Measurements from ENCODE around the gene GLB1L. TPM values are rescaled to one million over a fixed set of nuclear protein-coding genes. Genes with fewer than 3 reads are reported as not detected.

GLB1L gene
- total RNA-seq, 2 donors from 2014 or later, result 9.1 to 13.7 TPM

- Histone ChIP-seq H3K27me3 (replicated peaks; ENCODE audit: insufficient read depth) (no peaks in the 10 kb centered on the region), H3K4me1 (ENCODE audit: control insufficient read depth in 1 of 2, low read depth in 2 of 2) (peaks cover 5 to 24% of the 10 kb centered on the region in 2 donors), H3K27ac (no peak overlapping the region), H3K9me3 (no peaks in the 10 kb centered on the region), H3K36me3 (peaks cover 34% of the 10 kb centered on the region), H3K4me3 (no peak overlapping the region)
- no peak for TF ChIP-seq CTCF (IDR thresholded peaks at IDR 0.05)
- DNase-seq (ENCODE audit: low spot score) (no peak), ATAC-seq (ENCODE audit: insufficient number of reproducible peaks, low FRiP score, low read depth) (no peak)
Observed at GRCh38 chr2:219284501-219285372, 39.5 kb upstream of the GLB1L start.

GRCh38 chr2:219282943-219283581 lies 37.8 kb upstream of the GLB1L start:
- Histone ChIP-seq H3K27me3 (replicated peaks; ENCODE audit: insufficient read depth) (no peaks in the 10 kb centered on the region), H3K36me3 (peaks cover 34% of the 10 kb centered on the region), H3K9me3 (no peaks in the 10 kb centered on the region), H3K4me3 (no peak overlapping the region), H3K4me1 (ENCODE audit: control insufficient read depth in 1 of 2, low read depth in 2 of 2) (peaks cover 12 to 24% of the 10 kb centered on the region in 2 donors), H3K27ac (no peak overlapping the region)
- TF ChIP-seq CTCF (IDR thresholded peaks at IDR 0.05), result no peak
- DNase-seq (ENCODE audit: low spot score), result no peak
- no peak for ATAC-seq (ENCODE audit: insufficient number of reproducible peaks, low FRiP score, low read depth)

DNA sequence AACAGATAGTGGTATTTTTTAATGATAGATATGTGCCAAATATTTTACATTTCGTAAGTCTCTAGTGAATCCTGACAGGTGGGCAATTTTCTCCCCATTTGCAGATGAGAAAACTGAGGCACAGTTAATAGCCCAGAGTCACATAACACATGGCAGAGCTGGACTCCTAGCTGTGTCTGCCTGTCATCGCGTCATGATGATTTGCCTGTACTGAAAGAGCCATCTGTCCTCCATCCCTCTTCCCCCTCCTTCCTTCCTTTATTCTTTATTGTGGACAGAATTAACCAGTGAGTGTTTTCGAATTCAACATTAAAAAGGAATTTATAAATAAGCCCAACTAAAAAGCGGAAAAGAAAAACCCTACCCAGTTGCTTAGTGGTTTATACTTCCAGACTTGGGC lies 37.1 kb upstream of the GLB1L start:
- Histone ChIP-seq H3K36me3 (peaks cover 34% of the 10 kb centered on the region), H3K4me3 (no peak overlapping the region), H3K4me1 (ENCODE audit: control insufficient read depth in 1 of 2, low read depth in 2 of 2) (peaks cover 12 to 28% of the 10 kb centered on the region in 2 donors), H3K9me3 (no peaks in the 10 kb centered on the region), H3K27ac (no peak overlapping the region), H3K27me3 (replicated peaks; ENCODE audit: insufficient read depth) (no peaks in the 10 kb centered on the region)
- no peak for TF ChIP-seq CTCF (IDR thresholded peaks at IDR 0.05)
- DNase-seq (ENCODE audit: low spot score) (no peak), ATAC-seq (ENCODE audit: insufficient number of reproducible peaks, low FRiP score, low read depth) (no peak)

GRCh38 chr2:219281588-219281987 lies 36.3 kb upstream of the GLB1L start:
- ATAC-seq (ENCODE audit: insufficient number of reproducible peaks, low FRiP score, low read depth), result no peak

More at GRCh38 chr2:219281588-219281987, 36.3 kb upstream of the GLB1L start:
- peaks cover 12 to 28% of the 10 kb centered on the region in 2 donors for H3K4me1 ChIP-seq (ENCODE audit: control insufficient read depth in 1 of 2, low read depth in 2 of 2)
- H3K36me3 ChIP-seq, result peaks cover 34% of the 10 kb centered on the region
- no peak for DNase-seq (ENCODE audit: low spot score)
- H3K27ac ChIP-seq, result no peak overlapping the region
- TF ChIP-seq CTCF (IDR thresholded peaks at IDR 0.05), result no peak
- H3K4me3 ChIP-seq, result no peak overlapping the region
- H3K9me3 ChIP-seq, result no peaks in the 10 kb centered on the region
- H3K27me3 ChIP-seq (replicated peaks; ENCODE audit: insufficient read depth), result no peaks in the 10 kb centered on the region

Data from thoracic aorta (tissue), 2 donors.